ENCODE results near the gene TFPI. TPM values are rescaled to one million over a fixed set of nuclear protein-coding genes. Genes with fewer than 3 reads are reported as not detected.

The TFPI gene
- total and polyA plus RNA-seq, 2 of the 8 experiments (the other 6 are each of a cell fraction or from before 2014, with no cell fraction given) = 2.0 to 7.1 TPM

GRCh38 chr2:187451510-187451909, 102.7 kb downstream of the TFPI start:
- no peak overlapping the region for H4K5ac ChIP-seq (ENCODE audit: insufficient read length, low read depth, low read length)
- H3K18ac ChIP-seq (ENCODE audit: extremely low read depth, low read length) = no peak overlapping the region
- POLR2A ChIA-PET (ENCODE audit: partially characterized antibody) = no interaction called here
- no peak overlapping the region for H2BK20ac ChIP-seq (ENCODE audit: low read length)
- TF ChIP-seq EP300 (IDR thresholded peaks at IDR 0.05; ENCODE audit: borderline replicate concordance in 1 of 2, low read depth in 2 of 2, low read length in 2 of 2) (no peak), SP1 (IDR thresholded peaks at IDR 0.05; ENCODE audit: low read depth, low read length) (no peak), NRF1 (IDR thresholded peaks at IDR 0.05; ENCODE audit: low read depth, low read length) (no peak), NANOG (IDR thresholded peaks at IDR 0.05; ENCODE audit: insufficient read depth, low read depth, low read length, poor library complexity, severe bottlenecking) (no peak), HDAC6 (IDR thresholded peaks at IDR 0.05; ENCODE audit: low read depth, low read length) (no peak)
- no peak overlapping the region for H4K91ac ChIP-seq (replicated peaks; ENCODE audit: insufficient read length, low read length)
- H4K8ac ChIP-seq (ENCODE audit: extremely low read depth, insufficient read depth, low read length) = no peak overlapping the region
- H3K4me2 ChIP-seq (ENCODE audit: insufficient read depth in 1 of 2, low read depth in 2 of 2, low read length in 2 of 2) = no peak overlapping the region
- no peaks in the 10 kb centered on the region for H3K36me3 ChIP-seq (ENCODE audit: control insufficient read depth in 2 of 4, insufficient read depth in 4 of 4, low read length in 3 of 4)
- no peak for FAIRE-seq
- H3K27me3 ChIP-seq (replicated peaks in 1 of 4; ENCODE audit: control insufficient read depth in 3 of 4, extremely low read depth in 1 of 4, insufficient read depth in 3 of 4, low read length in 3 of 4) = no peaks in the 10 kb centered on the region
- H3K56ac ChIP-seq (replicated peaks; ENCODE audit: insufficient read length, low read depth, low read length) = no peak overlapping the region
- no peaks in the 10 kb centered on the region; the same call in 1 of the 2 replicates for H3K23me2 ChIP-seq (ENCODE audit: low read depth, low read length)
- no peak overlapping the region for H3K9ac ChIP-seq (replicated peaks in 1 of 4; ENCODE audit: extremely low read depth in 1 of 4, low read depth in 3 of 4, low read length in 3 of 4)
- no peak overlapping the region for H3K4ac ChIP-seq (replicated peaks; ENCODE audit: insufficient read length, low read depth, low read length)
- H3K27ac ChIP-seq (ENCODE audit: low read depth, low read length) = no peak overlapping the region
- H3K14ac ChIP-seq (ENCODE audit: insufficient read length) = no peak overlapping the region
- H2BK15ac ChIP-seq (ENCODE audit: low read length) = no peak overlapping the region
- H2AK5ac ChIP-seq (ENCODE audit: low read depth, low read length) = no peak overlapping the region
- no peak for DNase-seq (ENCODE audit: low read depth in 1 of 2, low spot score in 2 of 2)
- H2BK120ac ChIP-seq (replicated peaks; ENCODE audit: low read depth, low read length) = no peak overlapping the region
- H3K4me3 ChIP-seq (ENCODE audit: extremely low read depth in 1 of 4, insufficient read depth in 2 of 4, low read depth in 3 of 4, low read length in 4 of 4) = no peak overlapping the region
- H3K4me1 ChIP-seq (replicated peaks in 1 of 4; ENCODE audit: control insufficient read depth in 3 of 4, insufficient read depth in 4 of 4, low read length in 3 of 4) = peaks cover 0 to 5% (median 1%) of the 10 kb centered on the region in 4 experiments; a peak in 2 of 7 replicates
- CTCF ChIA-PET (ENCODE audit: partially characterized antibody) = interaction anchor here (1.1 to 2.5 kb wide), 6 partner anchors 312 to 598 kb away, joined by 3 to 9 read pairs (median 4); no protein-coding TSS in a partner anchor
- H2BK12ac ChIP-seq (ENCODE audit: low read depth, low read length) = no peak overlapping the region
- no peak overlapping the region for H2AFZ ChIP-seq (ENCODE audit: low read length)
- H3K79me1 ChIP-seq (ENCODE audit: low read depth, low read length) = no peaks in the 10 kb centered on the region
- no peaks in the 10 kb centered on the region for H3K79me2 ChIP-seq (ENCODE audit: control insufficient read depth in 1 of 2, insufficient read depth in 2 of 2, low read length in 2 of 2)
- H3K9me3 ChIP-seq (ENCODE audit: insufficient read depth in 2 of 2, low read depth in 1 of 2, low read length in 1 of 2) = no peaks in the 10 kb centered on the region
- H2BK5ac ChIP-seq (ENCODE audit: low read depth, low read length) = no peak overlapping the region
- no peak overlapping the region for H3K23ac ChIP-seq (ENCODE audit: insufficient read length)
- no peaks in the 10 kb centered on the region for H4K20me1 ChIP-seq (replicated peaks in 1 of 2; ENCODE audit: control insufficient read depth in 1 of 2, insufficient read depth in 2 of 2, low read length in 2 of 2)
